K562 treated with DMSO at 1 percent for 48 hours (cell line): ENCODE results near the gene ZDHHC6. TPM values are rescaled to one million over a fixed set of nuclear protein-coding genes. Genes with fewer than 3 reads are reported as not detected.

Experiments used
- total RNA-seq: library from RNA; unstranded; fragments of 300-600 nt; gene quantifications from 2 replicates; pipeline ENCODE4 v1.2.3, GENCODE V29; 2022; ENCODE audit warnings: low replicate concordance; ENCODE audit errors: extremely low read depth

ZDHHC6 gene, protein sequence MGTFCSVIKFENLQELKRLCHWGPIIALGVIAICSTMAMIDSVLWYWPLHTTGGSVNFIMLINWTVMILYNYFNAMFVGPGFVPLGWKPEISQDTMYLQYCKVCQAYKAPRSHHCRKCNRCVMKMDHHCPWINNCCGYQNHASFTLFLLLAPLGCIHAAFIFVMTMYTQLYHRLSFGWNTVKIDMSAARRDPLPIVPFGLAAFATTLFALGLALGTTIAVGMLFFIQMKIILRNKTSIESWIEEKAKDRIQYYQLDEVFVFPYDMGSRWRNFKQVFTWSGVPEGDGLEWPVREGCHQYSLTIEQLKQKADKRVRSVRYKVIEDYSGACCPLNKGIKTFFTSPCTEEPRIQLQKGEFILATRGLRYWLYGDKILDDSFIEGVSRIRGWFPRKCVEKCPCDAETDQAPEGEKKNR
- not detected in 2 replicates for total RNA-seq

DNA sequence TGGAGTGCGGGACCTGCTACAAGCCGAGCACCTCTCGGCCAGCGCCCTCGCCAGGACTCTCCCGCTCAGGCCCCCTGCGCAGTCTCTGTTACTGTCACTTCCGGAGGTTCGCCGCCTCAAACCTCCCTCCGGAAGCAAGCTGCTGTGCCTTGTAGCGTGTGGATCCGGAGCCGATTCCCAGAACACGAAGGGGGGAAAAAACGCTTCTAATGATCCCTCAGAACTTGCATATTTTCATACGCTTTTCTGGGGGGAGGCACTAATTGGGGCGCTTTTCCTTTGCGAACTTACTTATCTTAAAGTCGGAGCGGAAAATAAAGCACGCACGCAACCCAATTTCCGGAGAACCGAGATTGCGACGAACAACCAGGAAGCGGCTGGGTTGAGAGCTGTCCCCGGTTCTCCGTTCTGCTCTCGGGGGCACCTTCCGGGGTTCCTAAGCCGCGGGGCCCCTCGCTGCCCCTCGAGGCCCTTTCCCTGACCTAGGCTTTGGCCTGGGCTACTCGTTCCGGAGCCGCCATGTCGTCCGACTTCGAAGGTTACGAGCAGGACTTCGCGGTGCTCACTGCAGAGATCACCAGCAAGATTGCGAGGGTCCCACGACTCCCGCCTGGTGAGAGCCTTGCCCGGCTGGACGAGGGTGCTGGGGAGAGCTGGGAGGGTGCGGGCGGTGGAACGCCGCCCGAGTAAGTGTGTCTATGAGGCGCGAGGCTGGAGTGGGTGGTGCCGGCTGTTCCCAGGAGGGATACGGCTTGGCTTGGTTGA lies at the start of gene ZDHHC6, which contains the start of gene VTI1A:
Gene ZDHHC6 (minus strand): TSS at position 60 of the 765 bp plus-strand sequence. CDS start 1,478 bp downstream, outside the sequence.
Gene VTI1A (plus strand): TSS at position 361 of the 765 bp plus-strand sequence. CDS start 159 bp downstream, at position 520.

Other genes with a start within 250 kb of the ZDHHC6 start
- gene TECTB, start 163.5 kb downstream of the ZDHHC6 start, total RNA-seq = not detected in 2 replicates
- gene ACSL5, start 72.8 kb downstream of the ZDHHC6 start, total RNA-seq = not detected in 2 replicates
- gene VTI1A, start 301 bp upstream of the ZDHHC6 start, total RNA-seq = not detected in 2 replicates